Keratinocyte (primary cell): ENCODE data around the gene CSNK1A1. TPM values are rescaled to one million over a fixed set of nuclear protein-coding genes. Genes with fewer than 3 reads are reported as not detected.

ENCODE experiments used
- DNase-seq: peaks from one replicate; pipeline ENCODE4 v3.0.0-alpha.2; 2011; ENCODE audit warnings: low read depth, missing footprints, low spot score
- FAIRE-seq: peaks from 2 replicates; lab custom pipeline; 2011; peaks lifted over from hg19 to GRCh38; lab: Jason Lieb, UNC
- H2AFZ ChIP-seq: 2 replicates; pipeline ENCODE4 v1.6.0; 2012; ENCODE audit warnings: low read length, control low read depth, inconsistent platforms; ENCODE audit not compliant: control insufficient read depth
- H3K27ac ChIP-seq: 2 replicates; pipeline ENCODE4 v1.5.1; 2011; ENCODE audit warnings: low read length; ENCODE audit not compliant: control insufficient read depth, insufficient read depth
- H3K27me3 ChIP-seq: 3 replicates; pipeline ENCODE4 v1.6.0; 2011; ENCODE audit warnings: low read length; ENCODE audit not compliant: control insufficient read depth, insufficient read depth; ENCODE audit errors: extremely low read depth
- H3K36me3 ChIP-seq, 2 experiments: 2 replicates in 1 of 2; 3 replicates in 1 of 2; pipeline ENCODE4 v1.5.1; 2011; ENCODE audit warnings: low read length in 2 of 2, mild to moderate bottlenecking in 1 of 2; ENCODE audit not compliant: control insufficient read depth in 2 of 2, insufficient read depth in 2 of 2; ENCODE audit errors: extremely low read depth in 1 of 2
- H3K4me1 ChIP-seq: 3 replicates; pipeline ENCODE4 v1.5.1; 2011; ENCODE audit warnings: low read length; ENCODE audit not compliant: control insufficient read depth, insufficient read depth; ENCODE audit errors: extremely low read depth
- H3K4me2 ChIP-seq: 3 replicates; pipeline ENCODE4 v1.6.0; 2011; ENCODE audit warnings: low read depth, low read length; ENCODE audit not compliant: control insufficient read depth, insufficient read depth; ENCODE audit errors: extremely low read depth
- H3K4me3 ChIP-seq, 3 experiments: fragments of 200-600 bp in 1 of 3; sonication (generic) in 1 of 3; 2 replicates in 2 of 3; 3 replicates in 1 of 3; pipeline ENCODE4 v1.5.1; 2011 to 2016; ENCODE audit warnings: low read length in 3 of 3, mild to moderate bottlenecking in 3 of 3, control low read depth in 2 of 3, inconsistent platforms in 1 of 3, low read depth in 1 of 3, mixed read lengths in 1 of 3, mixed run types in 1 of 3, moderate library complexity in 1 of 3; ENCODE audit not compliant: control insufficient read depth in 2 of 3, insufficient read depth in 2 of 3; ENCODE audit errors: extremely low read depth in 1 of 3
- H3K79me2 ChIP-seq: 2 replicates; pipeline ENCODE4 v1.6.0; 2012; ENCODE audit warnings: low read length; ENCODE audit not compliant: control insufficient read depth, insufficient read depth
- H3K9ac ChIP-seq: 3 replicates; pipeline ENCODE4 v1.6.0; 2011; ENCODE audit warnings: low read length; ENCODE audit not compliant: control insufficient read depth, insufficient read depth; ENCODE audit errors: extremely low read depth
- H3K9me1 ChIP-seq: 3 replicates; pipeline ENCODE4 v1.6.0; 2011; ENCODE audit warnings: low read length; ENCODE audit not compliant: control insufficient read depth, insufficient read depth; ENCODE audit errors: extremely low read depth
- H3K9me3 ChIP-seq: 2 replicates; pipeline ENCODE4 v1.5.1; 2012; ENCODE audit warnings: low read depth, low read length; ENCODE audit not compliant: control insufficient read depth
- H4K20me1 ChIP-seq: 3 replicates; pipeline ENCODE4 v1.6.0; 2011; ENCODE audit warnings: low read length; ENCODE audit not compliant: control insufficient read depth, insufficient read depth; ENCODE audit errors: extremely low read depth
- CTCF ChIP-seq, 3 experiments: IDR thresholded peaks in 1 of 3; conservative IDR thresholded peaks in 1 of 3; optimal IDR thresholded peaks in 1 of 3; 2 replicates in 2 of 3; 3 replicates in 1 of 3; pipeline versions ENCODE3 to v1.5.1; 2011; ENCODE audit warnings: low read length in 3 of 3, mild to moderate bottlenecking in 3 of 3, moderate library complexity in 2 of 3, control low read depth in 1 of 3, inconsistent platforms in 1 of 3; ENCODE audit not compliant: insufficient read depth in 2 of 3; ENCODE audit errors: extremely low read depth in 1 of 3
- EZH2 ChIP-seq: IDR thresholded peaks from one replicate; pipeline ENCODE4 v1.6.1; 2012; ENCODE audit warnings: inconsistent platforms, mild to moderate bottlenecking, low read length, moderate library complexity
- dilution Hi-C: fragments of 300-500 bp; cut with MboI; formaldehyde crosslinking; loops from one replicate; pipeline ENCODE4 v1.7.0; 2020; ENCODE audit warnings: low sequenced_read_pairs; ENCODE audit not compliant: extremely low pct_ligation_motif_present
- polyA plus RNA-seq, 5 experiments: library from polyadenylated mRNA; depleted of rRNA in 3 of 5; stranded (reverse) in 3 of 5; stranded (forward) in 1 of 5; unstranded in 1 of 5; fragments of >200 nt; gene quantifications; 1 replicate in 1 of 5; 2 replicates in 3 of 5; 3 replicates in 1 of 5; pipeline versions ENCODE4 v1.2.1 to v1.2.3, GENCODE V29; 2011 to 2012; ENCODE audit warnings: missing spikeins in 2 of 5, low read depth in 1 of 5, low replicate concordance in 1 of 5

CSNK1A1 gene
- polyA plus RNA-seq, 1 donor (not counting 4 experiments of a cell fraction or from before 2014, with no cell fraction given), result 289 TPM

- peaks cover 24% of the 10 kb centered on the region for H3K4me1 ChIP-seq
- FAIRE-seq, result no peak
- no peaks in the 10 kb centered on the region for H3K9me3 ChIP-seq
- peak overlapping the region; percentile 93 for H3K4me2 ChIP-seq
- H4K20me1 ChIP-seq, result no peaks in the 10 kb centered on the region
- H3K27ac ChIP-seq, result peak overlapping the region; percentile 98
- peaks cover 39% of the 10 kb centered on the region for H3K79me2 ChIP-seq
- peaks cover 5 to 19% of the 10 kb centered on the region in 2 experiments for H3K36me3 ChIP-seq
- DNase-seq, result no peak
- TF ChIP-seq CTCF (optimal IDR thresholded peaks at IDR 0.05 in 1 of 3, IDR thresholded peaks at IDR 0.05 in 1 of 3, conservative IDR thresholded peaks at IDR 0.05 in 1 of 3; ENCODE audit: extremely low read depth in 1 of 3, insufficient read depth in 2 of 3, low read length in 3 of 3) (no peak), EZH2 (no peak)
- H3K9ac ChIP-seq, result peak overlapping the region; percentile 100
- H3K9me1 ChIP-seq, result no peaks in the 10 kb centered on the region
- H2AFZ ChIP-seq, result no peak overlapping the region
- peak overlapping the region in 1 of 3 experiments; percentile 84 for H3K4me3 ChIP-seq
- H3K27me3 ChIP-seq, result no peaks in the 10 kb centered on the region
- dilution Hi-C loops, result no loop called here
Measured at GRCh38 chr5:149552553-149553160, 1.4 kb upstream of the CSNK1A1 start.

DNA sequence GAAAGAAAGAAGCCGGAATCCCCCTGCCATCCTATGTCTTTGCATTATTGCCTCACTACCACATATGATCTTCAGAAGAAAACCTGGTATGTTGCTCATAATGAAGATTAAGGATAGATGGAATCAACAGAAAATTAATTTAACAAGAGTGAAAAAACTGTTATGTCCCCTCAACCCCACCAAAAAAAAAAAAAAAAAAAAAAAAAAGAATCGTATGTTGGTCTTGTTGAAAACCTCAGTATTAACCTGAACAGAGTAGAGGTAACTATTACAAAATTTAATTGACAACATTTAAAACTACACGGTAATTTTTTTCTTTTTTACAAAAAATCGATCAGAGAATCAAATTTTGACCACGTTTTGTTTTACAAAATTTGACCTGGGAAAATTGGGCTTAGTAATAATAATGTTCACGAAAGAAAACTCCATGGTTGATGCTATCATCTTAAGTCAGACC, 827 bp upstream of the CSNK1A1 start:
- peaks cover 30% of the 10 kb centered on the region for H3K4me1 ChIP-seq
- FAIRE-seq, result no peak
- peaks cover 45% of the 10 kb centered on the region for H3K79me2 ChIP-seq

More for the DNA sequence above, 827 bp upstream of the CSNK1A1 start:
- Histone ChIP-seq H2AFZ (peak overlapping the region; percentile 50), H3K36me3 (peaks cover 5 to 24% of the 10 kb centered on the region in 2 experiments), H3K4me3 (peak overlapping the region; percentile 77 to 100 (median 84)), H3K27ac (peak overlapping the region; percentile 98), H3K9me1 (no peaks in the 10 kb centered on the region), H4K20me1 (peaks cover 2% of the 10 kb centered on the region), H3K9me3 (no peaks in the 10 kb centered on the region), H3K27me3 (no peaks in the 10 kb centered on the region), H3K9ac (peak overlapping the region; percentile 100), H3K4me2 (peak overlapping the region; percentile 93)
- DNase-seq, result no peak
- no peak for TF ChIP-seq EZH2
- no peak for TF ChIP-seq CTCF (optimal IDR thresholded peaks at IDR 0.05 in 1 of 3, IDR thresholded peaks at IDR 0.05 in 1 of 3, conservative IDR thresholded peaks at IDR 0.05 in 1 of 3; ENCODE audit: extremely low read depth in 1 of 3, insufficient read depth in 2 of 3, low read length in 3 of 3)
- dilution Hi-C loops, result no loop called here
